GM10266 (cell line): ENCODE data around the gene RBM20.

Source experiments
- DNase-seq: peaks from one replicate; pipeline ENCODE4 v3.0.0; 2012; ENCODE audit errors: extremely low spot score
- CTCF ChIP-seq: IDR thresholded peaks from 2 replicates; pipeline ENCODE4 v1.5.1; 2012; ENCODE audit warnings: mild to moderate bottlenecking, low read depth; ENCODE audit not compliant: control insufficient read depth, insufficient read depth; ENCODE audit errors: missing control alignments

Gene RBM20

GRCh38 chr10:110811791-110812581 is 167.8 kb downstream of the RBM20 start:
- no peak for TF ChIP-seq CTCF
- no peak for DNase-seq

- TF ChIP-seq CTCF, result no peak
- DNase-seq, result no peak
Measured at GRCh38 chr10:110812583-110812982, 168.4 kb downstream of the RBM20 start.

GRCh38 chr10:110813743-110814472 is 169.8 kb downstream of the RBM20 start:
- DNase-seq, result no peak
- TF ChIP-seq CTCF, result no peak

GRCh38 chr10:110815354-110816004 is 171.3 kb downstream of the RBM20 start:
- TF ChIP-seq CTCF, result no peak

GRCh38 chr10:110817614-110818013 is 173.5 kb downstream of the RBM20 start:
- DNase-seq, result no peak
- no peak for TF ChIP-seq CTCF

More at GRCh38 chr10:110815354-110816004, 171.3 kb downstream of the RBM20 start:
- peak; percentile 48 for DNase-seq

GRCh38 chr10:110818311-110819256 is 174.4 kb downstream of the RBM20 start:
- no peak for TF ChIP-seq CTCF
- DNase-seq, result no peak
